GM20431 (cell line): ENCODE measurements around the gene PREX1.
"Not testable (repeated sequence)": the region's sequence is repeated elsewhere in the genome, so short reads cannot be mapped to it uniquely, and the experiment has no call there.

Experiments
- in situ Hi-C: fragments of 300-500 bp; cut with MseI, MboI; formaldehyde crosslinking; loops from one replicate; pipeline ENCODE4 v1.15.0; 2020; ENCODE audit warnings: low sequenced_read_pairs; ENCODE audit not compliant: unreplicated experiment

PREX1 gene

DNA sequence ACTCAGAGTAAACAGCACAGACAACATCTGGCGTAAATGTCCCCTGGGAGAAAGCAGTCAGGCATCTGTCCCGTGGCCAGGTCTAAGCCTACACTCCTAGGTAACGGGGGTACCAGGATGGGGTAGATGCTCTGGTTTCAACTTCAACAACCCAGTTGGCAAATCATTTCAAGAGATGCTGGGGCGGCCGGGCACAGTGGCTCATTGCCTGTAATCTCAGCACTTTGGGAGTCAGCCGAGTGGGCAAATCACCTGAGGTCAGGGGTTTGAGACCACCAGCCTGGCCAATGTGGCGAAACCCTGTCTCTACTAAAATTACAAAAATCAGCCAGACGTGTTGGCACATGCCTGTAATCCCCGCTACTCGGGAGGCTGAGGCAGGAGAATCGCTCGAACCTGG, 12.3 kb downstream of the PREX1 start:
- in situ Hi-C loops, result no loop called here

DNA sequence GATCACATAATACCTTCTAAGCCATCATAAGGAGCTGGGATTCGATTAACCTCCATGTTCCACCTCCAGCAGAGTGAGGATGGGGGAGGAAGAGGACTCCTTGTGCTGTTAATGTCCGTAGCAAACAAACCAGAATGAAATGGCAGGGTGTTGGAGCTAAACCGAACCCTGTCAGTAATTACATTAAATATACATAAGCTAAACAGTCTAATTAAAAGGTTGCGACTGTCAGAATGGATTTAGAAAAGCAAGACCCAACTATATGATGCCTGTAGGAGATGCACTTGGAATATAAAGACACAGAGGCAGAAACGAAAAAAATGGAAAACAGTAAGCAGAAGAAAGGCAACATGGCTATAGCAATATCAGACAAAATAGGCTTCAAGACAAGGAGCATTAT, 13.2 kb downstream of the PREX1 start:
- in situ Hi-C loops, result no loop called here

DNA sequence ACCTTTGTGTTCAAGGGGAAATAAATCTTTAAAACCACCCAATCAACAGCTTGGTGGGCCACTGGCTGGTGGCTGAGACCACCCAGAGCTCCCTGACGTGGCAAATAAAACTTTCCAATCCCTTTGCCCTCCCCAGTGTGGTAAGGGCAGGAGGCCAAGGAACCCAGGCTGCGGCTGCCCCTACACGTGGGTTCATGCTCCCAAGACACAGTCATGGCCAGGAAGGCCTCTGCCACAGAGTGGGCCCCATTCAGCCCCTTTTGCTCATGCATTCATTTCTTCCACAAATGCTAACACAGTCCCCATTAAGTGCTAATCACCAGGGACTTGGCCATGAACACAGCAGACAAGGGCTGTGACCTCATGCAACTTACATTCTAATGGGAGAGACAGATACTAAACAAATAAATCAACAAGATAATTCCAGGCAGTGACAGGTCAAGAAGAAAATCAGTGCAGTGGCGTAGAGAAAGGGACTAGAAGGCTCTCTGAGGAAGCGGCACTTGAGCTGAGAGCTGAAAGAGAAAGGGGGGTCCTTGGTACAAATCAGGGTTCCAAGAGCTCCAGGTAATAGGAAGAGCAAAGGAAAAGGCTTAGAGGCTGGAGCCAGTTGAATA, 13.8 kb downstream of the PREX1 start:
- in situ Hi-C loops, result no loop called here

- in situ Hi-C loops, result no loop called here
Measured at GRCh38 chr20:48813446-48813747, 14.4 kb downstream of the PREX1 start.

GRCh38 chr20:48812600-48813445, 15.0 kb downstream of the PREX1 start:
- in situ Hi-C loops, result no loop called here

GRCh38 chr20:48812114-48812513, 15.7 kb downstream of the PREX1 start:
- in situ Hi-C loops, result not testable (repeated sequence)

DNA sequence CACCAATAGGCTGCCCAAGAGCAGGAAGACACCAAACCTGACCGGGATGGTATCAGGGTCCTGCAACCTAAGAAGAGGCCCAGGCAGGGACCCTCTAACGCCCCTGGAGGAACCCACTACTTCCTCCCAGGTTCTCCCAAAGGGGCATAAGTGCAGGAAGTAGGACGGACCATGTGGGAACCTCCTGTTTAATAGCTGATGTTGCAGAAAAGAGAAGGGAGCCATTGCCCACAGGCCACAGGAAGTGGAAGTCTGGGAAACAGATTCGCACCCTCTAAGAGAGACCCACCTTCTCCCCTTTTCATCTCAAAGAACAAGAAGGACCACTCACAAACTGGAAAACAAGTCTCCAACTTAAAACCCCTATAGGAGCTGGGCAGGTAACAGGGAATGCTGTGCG, 18.1 kb downstream of the PREX1 start:
- in situ Hi-C loops, result no loop called here

DNA sequence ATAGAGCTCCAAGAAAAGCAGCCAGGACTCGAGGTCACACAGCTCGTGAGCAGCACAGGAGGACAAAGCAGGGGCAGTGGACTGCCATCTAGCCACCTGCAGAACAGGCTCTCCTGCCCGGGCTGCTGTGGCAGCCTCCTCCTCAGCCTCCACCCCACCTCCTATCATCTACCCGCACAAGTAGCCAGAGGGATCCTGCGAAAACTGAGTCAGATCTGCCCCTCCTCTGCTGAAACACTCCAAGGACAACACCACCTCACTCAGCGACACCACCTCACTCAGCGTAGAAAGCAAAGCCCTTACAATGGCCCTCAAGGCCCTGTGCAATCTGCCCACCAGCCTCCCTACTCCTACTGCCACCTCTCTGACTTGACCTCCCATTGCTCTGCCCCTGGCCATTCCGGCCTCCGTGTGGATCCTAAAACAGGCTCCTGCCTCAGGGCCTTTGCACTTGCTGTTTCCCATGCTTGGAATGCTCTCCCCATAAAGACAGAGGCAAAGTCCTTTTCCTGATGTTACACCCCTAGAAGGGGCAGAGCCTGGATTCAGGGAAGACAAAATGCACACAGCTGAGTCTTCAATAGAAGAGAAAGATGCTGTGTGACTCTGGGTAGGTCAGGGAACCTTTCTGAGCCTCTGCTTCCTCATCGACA, 19.3 kb downstream of the PREX1 start:
- in situ Hi-C loops, result no loop called here

DNA sequence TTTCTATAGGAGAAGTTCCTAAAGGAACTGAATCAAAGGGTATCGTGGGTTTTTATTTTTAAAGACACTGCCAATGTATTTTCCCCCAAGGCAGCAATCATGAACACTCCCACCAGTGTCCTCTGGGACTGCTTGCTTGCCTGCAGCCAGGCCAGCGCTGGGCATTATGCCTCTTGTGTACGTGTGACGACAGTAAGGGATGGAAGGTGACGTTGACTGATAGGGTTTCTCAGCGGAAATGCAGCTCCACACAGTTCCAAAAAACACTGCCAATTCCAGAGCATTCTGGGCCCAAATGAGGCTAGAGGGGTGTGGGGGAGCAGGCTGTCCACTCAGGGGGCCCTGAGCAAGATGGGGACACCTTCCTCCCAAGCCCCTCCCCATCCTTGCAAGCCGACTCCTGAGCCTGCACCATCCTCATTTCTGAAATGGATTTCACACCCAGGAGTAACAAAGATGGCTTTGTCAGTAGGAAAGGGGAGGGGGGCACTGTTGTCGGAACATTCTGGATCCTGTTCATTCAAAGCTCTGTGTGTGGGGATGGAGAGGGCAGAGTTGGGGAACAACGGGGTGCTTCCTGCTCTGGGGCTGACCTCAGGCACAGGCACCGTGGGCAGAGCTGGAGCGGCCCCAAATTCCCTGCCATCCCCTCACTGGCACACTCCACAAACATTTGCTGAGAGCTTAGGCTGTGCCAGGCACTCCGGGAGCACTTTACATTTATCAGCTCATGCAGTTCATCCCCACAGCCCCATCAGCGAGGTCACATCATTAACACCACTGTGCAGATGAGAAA, 20.0 kb downstream of the PREX1 start:
- in situ Hi-C loops, result no loop called here

DNA sequence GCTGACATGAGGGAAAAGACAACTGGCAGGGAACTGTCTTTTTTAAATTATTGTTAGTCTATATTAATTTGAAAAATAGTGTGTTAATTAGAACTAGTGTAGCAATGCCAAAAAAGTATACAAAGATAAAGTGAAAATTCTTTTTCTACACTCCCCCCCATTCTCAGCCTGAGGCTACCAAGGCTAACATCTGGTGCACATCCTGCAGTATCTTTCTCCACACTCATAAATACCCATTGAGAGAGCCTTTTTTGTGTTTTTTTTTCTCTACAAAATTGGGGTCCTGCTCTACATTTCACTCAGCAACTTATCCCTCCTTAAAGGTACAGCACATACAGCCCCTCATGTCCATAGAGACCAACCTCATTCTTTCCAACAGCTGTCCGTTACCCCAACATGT, 20.7 kb downstream of the PREX1 start:
- in situ Hi-C loops, result no loop called here

DNA sequence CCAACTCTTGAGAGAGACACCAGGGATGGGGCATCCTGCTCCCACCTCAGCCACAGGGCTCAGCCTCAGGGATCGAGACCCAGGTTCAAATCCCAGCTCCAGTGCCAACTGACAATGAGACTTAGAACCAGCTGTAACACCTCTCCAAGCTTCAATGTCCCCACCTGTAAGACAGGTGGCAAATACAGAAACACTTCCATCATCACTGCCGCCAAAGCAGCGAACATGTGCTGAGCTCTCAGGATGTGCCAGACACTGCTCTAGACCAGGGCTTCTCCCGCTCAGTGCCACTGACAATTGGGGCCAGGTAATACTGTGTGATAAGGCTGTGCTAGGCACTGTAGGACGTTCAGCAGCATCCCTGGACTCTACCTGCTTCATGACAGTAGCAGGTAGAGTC, 22.1 kb downstream of the PREX1 start:
- in situ Hi-C loops, result no loop called here

GRCh38 chr20:48805286-48805685, 22.5 kb downstream of the PREX1 start:
- in situ Hi-C loops, result no loop called here

DNA sequence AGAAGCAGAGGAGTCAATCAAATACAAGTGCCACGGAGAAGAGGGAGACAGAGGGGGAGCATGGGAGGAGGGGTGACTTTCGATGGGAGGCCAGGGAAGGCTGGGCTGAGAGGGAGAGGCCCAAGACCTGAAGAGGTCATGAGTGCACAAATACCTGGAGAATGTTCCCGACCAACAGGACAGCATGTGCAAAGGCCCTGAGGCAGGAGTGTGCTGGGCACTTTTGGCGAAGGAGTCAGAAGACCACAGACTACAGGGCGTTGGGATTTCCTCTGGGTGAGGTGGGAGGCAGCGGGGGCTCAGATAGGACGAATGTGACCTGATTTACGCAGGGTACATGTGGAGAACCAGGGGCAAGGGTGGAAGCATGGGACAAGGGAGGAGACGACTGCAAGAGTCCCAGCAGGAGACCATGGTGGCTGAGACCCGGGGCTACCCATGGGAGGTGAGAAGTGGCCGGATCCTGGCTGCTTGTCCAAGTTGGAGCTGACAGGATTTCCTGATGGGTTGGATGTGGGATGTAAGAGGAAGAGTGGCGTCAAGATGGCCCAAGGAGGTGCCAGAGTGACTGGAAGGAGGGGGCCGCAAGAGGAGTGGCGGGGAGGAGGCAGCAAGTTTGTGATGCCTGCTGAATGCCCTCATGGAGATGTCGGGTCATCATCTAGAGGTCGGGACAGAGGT, 23.4 kb downstream of the PREX1 start:
- in situ Hi-C loops, result no loop called here

DNA sequence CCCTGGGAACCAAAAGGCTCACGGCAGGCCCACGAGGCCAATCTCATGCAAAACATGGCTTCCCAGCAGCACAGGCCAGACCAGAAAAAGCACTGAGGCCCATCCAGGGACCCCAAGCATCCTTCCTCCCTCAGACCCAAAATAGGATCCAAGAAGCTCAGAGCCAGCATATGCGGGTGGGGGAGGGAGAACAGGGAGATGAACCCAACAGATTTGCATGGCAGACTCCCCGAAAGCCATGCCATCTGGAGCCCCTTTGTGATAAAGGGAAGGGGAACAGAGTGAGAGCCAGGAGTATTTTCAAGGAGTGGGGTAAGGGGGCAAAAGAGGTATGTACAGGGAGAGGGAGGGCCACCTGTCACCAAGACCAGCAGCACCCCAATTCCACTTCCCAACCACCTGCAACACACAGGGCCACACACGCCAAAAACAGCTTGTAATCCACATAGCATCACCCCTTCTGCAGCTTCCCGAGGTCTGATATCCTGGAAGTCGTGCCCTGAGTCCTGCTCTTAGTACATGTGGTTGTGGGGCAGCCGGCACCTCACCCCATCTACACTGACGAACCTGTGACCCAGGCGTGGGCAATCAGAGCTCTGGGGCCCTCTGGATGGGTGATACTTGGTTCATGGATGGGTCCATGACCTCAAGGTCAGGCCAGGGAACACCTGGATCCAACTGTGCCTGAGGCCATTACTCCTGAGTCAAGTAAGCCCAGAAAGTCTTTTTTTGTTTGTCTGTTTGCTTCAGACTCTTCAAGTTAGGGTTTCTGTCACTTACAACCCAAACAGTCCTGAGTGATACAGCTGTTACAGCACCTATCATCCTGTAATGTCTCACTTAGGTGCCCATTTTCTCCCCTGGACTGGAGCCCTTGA, 24.4 kb downstream of the PREX1 start:
- in situ Hi-C loops, result no loop called here

DNA sequence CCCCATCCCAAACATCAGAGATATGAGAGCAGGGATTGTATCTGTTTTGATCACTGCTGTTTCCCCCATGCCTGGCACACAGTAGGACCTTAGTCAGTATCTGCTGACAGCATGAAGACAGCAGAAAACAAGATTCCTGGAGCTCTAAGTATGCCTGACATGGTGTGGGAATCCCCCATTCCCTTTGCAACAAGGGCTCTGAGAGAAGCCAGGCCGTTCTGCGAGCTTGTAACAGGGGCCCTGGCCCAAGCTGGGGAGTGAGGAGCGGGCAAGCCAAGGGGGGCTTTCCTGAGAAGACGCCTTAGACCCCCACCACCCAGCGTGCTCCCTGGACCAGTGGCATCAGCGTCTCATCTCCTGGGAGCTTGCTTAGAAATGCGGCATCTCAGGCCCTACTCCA, 25.2 kb downstream of the PREX1 start:
- in situ Hi-C loops, result no loop called here

DNA sequence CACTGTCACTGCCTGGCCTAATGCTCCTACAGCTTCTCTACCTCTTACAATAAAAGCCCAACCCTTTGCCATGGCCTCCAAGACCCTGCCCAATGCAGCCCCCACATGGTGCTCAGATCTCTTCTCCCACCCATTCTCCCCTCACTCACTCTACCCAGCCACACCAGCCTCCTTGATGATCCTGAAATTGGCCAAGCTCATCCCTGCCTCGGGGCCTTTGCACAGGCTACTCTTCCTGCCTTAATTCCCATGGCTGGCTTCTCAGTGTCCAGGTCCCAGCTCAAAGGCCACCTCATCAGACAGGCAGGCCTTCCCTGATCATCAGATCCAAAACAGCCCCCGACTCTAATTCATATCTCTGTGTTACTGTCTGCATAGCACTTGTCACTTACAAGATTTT, 25.6 kb downstream of the PREX1 start:
- in situ Hi-C loops, result no loop called here

DNA sequence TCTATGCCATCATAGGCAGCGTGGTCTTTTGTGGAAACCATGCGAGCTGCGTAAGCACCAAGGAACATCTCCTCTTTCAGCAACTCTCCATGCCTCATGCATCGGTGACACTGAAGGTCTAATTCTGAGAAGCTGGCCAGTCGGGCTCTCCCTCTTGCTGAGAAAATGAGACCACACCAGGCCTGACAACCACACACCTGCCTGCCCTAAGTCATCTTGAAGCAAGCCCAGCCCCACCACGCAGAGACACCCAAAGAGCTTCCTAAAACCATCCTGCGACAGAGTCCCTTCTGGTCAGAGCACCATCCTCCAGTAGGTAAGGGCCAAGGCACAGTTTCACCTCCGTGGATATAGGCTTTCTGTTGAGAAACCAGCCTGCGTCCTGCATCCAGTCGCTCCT, 26.6 kb downstream of the PREX1 start:
- in situ Hi-C loops, result no loop called here

- in situ Hi-C loops, result no loop called here
Measured at GRCh38 chr20:48800177-48800576, 27.6 kb downstream of the PREX1 start.
